IMR-90 (cell line): ENCODE measurements around the gene CRYBA4. TPM values are rescaled to one million over a fixed set of nuclear protein-coding genes. Genes with fewer than 3 reads are reported as not detected.

Experiments used
- ATAC-seq: fragments of 200-7000 bp; cut with Tn5 transposase; 2 replicates; pipeline ENCODE4 v1.9.1; 2020; ENCODE audit warnings: low read depth, mild to moderate bottlenecking, moderate library complexity
- BruUV-seq: library from RNA; stranded (reverse); fragments of 400-500 nt; replicated peaks from 2 replicates; lab custom pipeline; 2021; lab: Mats Ljungman, UMichigan
- CTCF ChIA-PET: fragments of 300-600 bp; formaldehyde crosslinking; extraction: SDS; loops from one replicate; lab custom pipeline; 2021; ENCODE audit warnings: antibody characterized with exemption; lab: Yijun Ruan, JAX
- POLR2A ChIA-PET: fragments of 300-600 bp; sonication (Branson Sonifier 250); formaldehyde crosslinking; loops from one replicate; lab custom pipeline; 2022; ENCODE audit warnings: antibody characterized with exemption; ENCODE audit not compliant: unreplicated experiment; lab: Charles Lee
- DNase-seq: peaks from one replicate; pipeline ENCODE4 v3.0.0; 2013
- H2AFZ ChIP-seq: replicated peaks from 2 replicates; pipeline ENCODE3; 2013; ENCODE audit warnings: low read length, mild to moderate bottlenecking; ENCODE audit not compliant: poor library complexity
- H2AK5ac ChIP-seq: 2 replicates; pipeline ENCODE4 v1.6.1; 2013; ENCODE audit warnings: low read depth, low read length, inconsistent platforms
- H2AK9ac ChIP-seq: replicated peaks from 2 replicates; pipeline ENCODE3; 2013; ENCODE audit warnings: mild to moderate bottlenecking, low read depth, low read length, moderate library complexity; ENCODE audit not compliant: poor library complexity
- H2BK120ac ChIP-seq: 2 replicates; pipeline ENCODE4 v1.6.1; 2013; ENCODE audit warnings: low read depth, low read length, inconsistent platforms
- H2BK15ac ChIP-seq: 3 replicates; pipeline ENCODE4 v1.6.1; 2013; ENCODE audit warnings: low read depth, low read length, inconsistent platforms
- H2BK20ac ChIP-seq: 2 replicates; pipeline ENCODE4 v1.6.1; 2013; ENCODE audit warnings: low read depth, mild to moderate bottlenecking, inconsistent platforms, low read length, moderate library complexity
- H2BK5ac ChIP-seq: 2 replicates; pipeline ENCODE4 v1.6.1; 2013; ENCODE audit warnings: mild to moderate bottlenecking, low read depth, low read length, inconsistent platforms; ENCODE audit not compliant: poor library complexity, severe bottlenecking
- H3K14ac ChIP-seq: replicated peaks from 2 replicates; pipeline ENCODE4 v1.6.1; 2013; ENCODE audit warnings: low read depth, low read length, inconsistent platforms
- H3K18ac ChIP-seq: 2 replicates; pipeline ENCODE4 v1.6.1; 2013; ENCODE audit warnings: low read depth, low read length, control low read depth
- H3K23ac ChIP-seq: 2 replicates; pipeline ENCODE4 v1.6.1; 2013; ENCODE audit warnings: low read depth, low read length, inconsistent platforms
- H3K27ac ChIP-seq: 2 replicates; pipeline ENCODE4 v1.5.1; 2013; ENCODE audit warnings: mild to moderate bottlenecking, control low read depth, low read length; ENCODE audit not compliant: insufficient read depth
- H3K27me3 ChIP-seq: 2 replicates; pipeline ENCODE4 v1.6.1; 2013; ENCODE audit warnings: low read length; ENCODE audit not compliant: control insufficient read depth, insufficient read depth
- H3K36me3 ChIP-seq: 2 replicates; pipeline ENCODE4 v1.6.1; 2013; ENCODE audit warnings: low read length, mixed read lengths; ENCODE audit not compliant: control insufficient read depth, insufficient read depth
- H3K4ac ChIP-seq: 2 replicates; pipeline ENCODE4 v1.6.1; 2013; ENCODE audit warnings: low read depth, low read length, inconsistent platforms
- H3K4me1 ChIP-seq: 2 replicates; pipeline ENCODE4 v1.6.1; 2013; ENCODE audit warnings: low read length, mixed read lengths; ENCODE audit not compliant: control insufficient read depth, insufficient read depth
- H3K4me2 ChIP-seq: 2 replicates; pipeline ENCODE4 v1.6.1; 2013; ENCODE audit warnings: low read depth, mild to moderate bottlenecking, control low read depth, low read length, moderate library complexity
- H3K4me3 ChIP-seq: 2 replicates; pipeline ENCODE4 v1.5.1; 2013; ENCODE audit warnings: low read depth, mild to moderate bottlenecking, control low read depth, low read length, moderate library complexity; ENCODE audit not compliant: insufficient read depth
- H3K56ac ChIP-seq: 2 replicates; pipeline ENCODE4 v1.6.1; 2013; ENCODE audit warnings: low read length, inconsistent platforms; ENCODE audit not compliant: insufficient read depth; ENCODE audit errors: extremely low read depth
- H3K79me1 ChIP-seq, 2 experiments: 2 replicates each; pipeline ENCODE4 v1.6.1; 2013; ENCODE audit warnings: low read length in 2 of 2, inconsistent platforms in 1 of 2, low read depth in 1 of 2
- H3K9ac ChIP-seq: 2 replicates; pipeline ENCODE4 v1.6.1; 2013; ENCODE audit warnings: low read depth, low read length, control low read depth
- H3K9me1 ChIP-seq: 2 replicates; pipeline ENCODE4 v1.6.1; 2013; ENCODE audit warnings: low read length, inconsistent platforms; ENCODE audit not compliant: insufficient read depth
- H3K9me3 ChIP-seq: 2 replicates; pipeline ENCODE4 v1.6.1; 2013; ENCODE audit warnings: low read length; ENCODE audit not compliant: control insufficient read depth, insufficient read depth
- H4K20me1 ChIP-seq: 2 replicates; pipeline ENCODE4 v1.6.1; 2013; ENCODE audit warnings: low read length, inconsistent platforms; ENCODE audit not compliant: insufficient read depth
- H4K5ac ChIP-seq: 2 replicates; pipeline ENCODE4 v1.6.1; 2013; ENCODE audit warnings: mild to moderate bottlenecking, low read depth, low read length, control low read depth
- H4K8ac ChIP-seq, 2 experiments: 2 replicates each; pipeline ENCODE4 v1.6.1; 2013; ENCODE audit warnings: low read depth in 2 of 2, low read length in 2 of 2, control low read depth in 1 of 2, inconsistent platforms in 1 of 2
- H4K91ac ChIP-seq: 2 replicates; pipeline ENCODE4 v1.6.1; 2013; ENCODE audit warnings: low read depth, low read length, inconsistent platforms; ENCODE audit not compliant: insufficient read depth
- FOS ChIP-seq: fragments of 150-350 bp; IDR thresholded peaks from 2 replicates; pipeline ENCODE4 v1.6.1; 2016; ENCODE audit warnings: low read depth, low read length
- MAFK ChIP-seq: IDR thresholded peaks from 2 replicates; pipeline ENCODE4 v1.6.1; 2012; ENCODE audit warnings: low read depth, low read length, improper control_type of control experiment
- WGBS, 2 experiments: methylation state at CpG; one replicate each; pipeline versions ENCODE4 v1.1.5 to v1.1.7; 2013; ENCODE audit warnings: missing lambda C conversion rate in 2 of 2; ENCODE audit not compliant: insufficient read length in 1 of 2; ENCODE audit errors: extremely low coverage in 2 of 2; 5-methylcytosine and 5-hydroxymethylcytosine counted together
- dilution Hi-C: fragments of 300-500 bp; cut with HindIII; formaldehyde crosslinking; loops from one replicate; pipeline ENCODE4 v1.14.3; 2018; ENCODE audit warnings: low sequenced_read_pairs; ENCODE audit not compliant: unreplicated experiment
- in situ Hi-C: fragments of 300-500 bp; cut with MboI; formaldehyde crosslinking; loops from 3 replicates; pipeline ENCODE4 v1.14.3; 2019; ENCODE audit warnings: low sequenced_read_pairs, inconsistent platforms, mixed read lengths
- intact Hi-C: fragments of 100-400 bp; cut with micrococcal nuclease; formaldehyde crosslinking; loops from 2 replicates; pipeline ENCODE4 v1.10.0; 2022
- polyA plus RNA-seq, 3 experiments: library from polyadenylated mRNA; depleted of rRNA; stranded (reverse); fragments of >200 nt; gene quantifications; 2 replicates each; pipeline ENCODE4 v1.2.3, GENCODE V29; 2012; ENCODE audit warnings: low replicate concordance in 1 of 3
- total RNA-seq: library from RNA; depleted of rRNA; stranded (reverse); fragments of >200 nt; gene quantifications from 2 replicates; pipeline ENCODE4 v1.2.3, GENCODE V29; 2012
- TF ChIP-seq, protein P1 (sequence below): fragments of 150-350 bp; IDR thresholded peaks from 2 replicates; pipeline ENCODE4 v1.6.1; 2017; ENCODE audit warnings: mild to moderate bottlenecking, antibody characterized with exemption, low read length, low read depth

CRYBA4 gene
- total and polyA plus RNA-seq, 2 of the 4 experiments (the other 2 are of a cell fraction), result not detected

DNA sequence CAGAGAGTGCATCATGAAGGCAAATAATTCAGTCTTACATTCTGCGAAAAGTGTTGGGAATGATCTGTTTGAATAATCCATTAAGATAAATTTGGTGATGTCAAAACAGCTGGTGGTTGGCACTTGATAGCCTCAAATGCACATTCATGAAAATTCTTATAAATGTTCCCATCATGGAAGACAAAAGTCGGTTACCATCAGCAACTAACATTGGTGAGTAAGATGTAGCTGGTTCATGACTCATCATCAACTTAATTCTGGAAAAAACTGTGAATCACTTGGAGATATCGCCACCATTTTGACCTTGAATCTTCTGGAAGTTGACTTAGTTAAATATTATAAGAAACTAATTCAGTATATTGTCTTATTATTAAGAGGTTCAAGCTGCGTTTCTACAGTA lies 15.2 kb upstream of the CRYBA4 start:
- no peak overlapping the region; the same call in 1 of the 2 replicates for H3K4ac ChIP-seq
- POLR2A ChIA-PET, result no interaction called here
- H2AK9ac ChIP-seq, result no peak overlapping the region
- no peak overlapping the region for H4K8ac ChIP-seq
- H2AFZ ChIP-seq, result no peak overlapping the region
- DNase-seq, result peak; percentile 84
- no peak overlapping the region for H3K4me3 ChIP-seq
- in situ Hi-C loops, result no loop called here
- dilution Hi-C loops, result no loop called here
- no peak overlapping the region for H3K4me2 ChIP-seq
- 0 out of 2 replicates have a peak overlapping the region, but pooled peaks have one; percentile 20 for H2BK120ac ChIP-seq
- H4K91ac ChIP-seq, result no peak overlapping the region
- no peaks in the 10 kb centered on the region for H3K36me3 ChIP-seq
- no peak overlapping the region for H2AK5ac ChIP-seq
- no peaks in the 10 kb centered on the region for H3K27me3 ChIP-seq
- H3K23ac ChIP-seq, result no peak overlapping the region
- intact Hi-C loops, result no loop called here
- H3K9ac ChIP-seq, result no peak overlapping the region
- no peak overlapping the region for H2BK5ac ChIP-seq
- peaks cover 0 to 5% of the 10 kb centered on the region in 2 experiments; a peak in 1 of 4 replicates for H3K79me1 ChIP-seq
- ATAC-seq, result no peak
- CTCF ChIA-PET, result no interaction called here
- no peak overlapping the region for H3K27ac ChIP-seq
- H3K14ac ChIP-seq, result no peak overlapping the region
- no TSS peak for BruUV-seq
- peaks cover 8% of the 10 kb centered on the region for H3K4me1 ChIP-seq
- H2BK20ac ChIP-seq, result peak overlapping the region; percentile 39; the same call in 1 of the 2 replicates
- peaks cover 10% of the 10 kb centered on the region for H3K9me1 ChIP-seq
- no CpG with 5 or more reads among the region's 4 CpGs for WGBS, 2 experiments
- no peak overlapping the region for H3K18ac ChIP-seq
- H2BK15ac ChIP-seq, result no peak overlapping the region
- H4K20me1 ChIP-seq, result no peaks in the 10 kb centered on the region
- no peak overlapping the region for H4K5ac ChIP-seq
- no peaks in the 10 kb centered on the region for H3K9me3 ChIP-seq
- H3K56ac ChIP-seq, result no peak overlapping the region
- TF ChIP-seq FOS (peak; percentile 90), MAFK (0 out of 2 replicates have a peak, but pooled peaks have one; percentile 27)
- TF ChIP-seq, protein P1, sequence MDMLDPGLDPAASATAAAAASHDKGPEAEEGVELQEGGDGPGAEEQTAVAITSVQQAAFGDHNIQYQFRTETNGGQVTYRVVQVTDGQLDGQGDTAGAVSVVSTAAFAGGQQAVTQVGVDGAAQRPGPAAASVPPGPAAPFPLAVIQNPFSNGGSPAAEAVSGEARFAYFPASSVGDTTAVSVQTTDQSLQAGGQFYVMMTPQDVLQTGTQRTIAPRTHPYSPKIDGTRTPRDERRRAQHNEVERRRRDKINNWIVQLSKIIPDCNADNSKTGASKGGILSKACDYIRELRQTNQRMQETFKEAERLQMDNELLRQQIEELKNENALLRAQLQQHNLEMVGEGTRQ, result no peak
